ENCODE measurements around the gene KIAA0232.
"Not testable (repeated sequence)": the region's sequence is repeated elsewhere in the genome, so short reads cannot be mapped to it uniquely, and the experiment has no call there.

The KIAA0232 gene

GRCh38 chr4:6887591-6888371 is 105.3 kb downstream of the KIAA0232 start:
- no peak for DNase-seq

DNA sequence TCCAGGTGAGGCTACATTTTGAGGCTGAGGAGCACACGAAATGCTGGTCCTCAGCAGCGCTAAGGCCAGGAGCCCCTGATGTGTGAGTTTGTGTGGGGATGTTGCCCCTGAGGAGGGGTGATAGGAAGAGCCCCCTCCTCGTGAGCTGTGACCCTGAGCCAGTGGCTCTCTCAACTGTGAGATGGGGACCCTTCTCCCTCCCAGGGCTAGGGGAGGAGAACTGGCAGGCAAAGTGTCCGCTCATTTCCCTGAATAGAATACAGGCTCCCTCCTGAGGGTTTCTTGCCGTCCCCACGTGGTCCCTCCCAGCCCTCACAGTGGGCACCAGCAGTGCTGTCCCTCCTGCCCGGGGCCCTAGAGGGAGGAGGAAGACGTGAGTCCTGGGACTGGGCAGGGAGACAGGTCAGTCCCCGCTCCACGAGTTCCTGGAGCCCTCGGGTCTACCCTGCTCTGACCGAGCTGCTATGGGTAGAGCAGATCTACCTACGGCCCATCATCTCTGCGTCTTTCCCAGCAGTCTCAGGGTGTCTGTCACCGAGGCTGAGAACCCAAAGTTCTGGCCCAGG is 106.1 kb downstream of the KIAA0232 start:
- DNase-seq: no peak

GRCh38 chr4:6889101-6889735 is 106.7 kb downstream of the KIAA0232 start:
- DNase-seq: no peak

- DNase-seq: no peak
Observed at GRCh38 chr4:6889736-6890324, 107.3 kb downstream of the KIAA0232 start.

GRCh38 chr4:6890358-6890757 is 107.8 kb downstream of the KIAA0232 start:
- DNase-seq: no peak

DNA sequence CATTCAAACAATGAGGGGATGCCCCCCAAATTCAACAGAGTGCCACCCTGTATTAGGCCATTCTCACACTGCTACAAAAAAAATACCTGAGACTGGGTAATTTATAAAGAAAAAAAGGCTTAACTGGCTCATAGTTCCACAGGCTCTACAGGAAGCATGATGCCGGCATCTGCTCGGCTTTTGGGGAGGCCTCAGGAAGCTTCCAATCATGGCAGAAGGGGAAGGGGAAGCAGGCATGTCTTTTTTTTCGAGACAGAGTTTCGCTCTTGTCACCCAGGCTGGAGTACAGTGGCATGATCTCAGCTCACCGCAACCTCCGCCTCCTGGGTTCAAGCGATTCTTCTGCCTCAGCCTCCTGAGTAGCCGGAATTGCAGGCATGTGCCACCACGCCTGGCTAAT is 108.4 kb downstream of the KIAA0232 start:
- DNase-seq: not testable (repeated sequence)

GRCh38 chr4:6891436-6892170 is 109.1 kb downstream of the KIAA0232 start:
- DNase-seq: no peak

DNA sequence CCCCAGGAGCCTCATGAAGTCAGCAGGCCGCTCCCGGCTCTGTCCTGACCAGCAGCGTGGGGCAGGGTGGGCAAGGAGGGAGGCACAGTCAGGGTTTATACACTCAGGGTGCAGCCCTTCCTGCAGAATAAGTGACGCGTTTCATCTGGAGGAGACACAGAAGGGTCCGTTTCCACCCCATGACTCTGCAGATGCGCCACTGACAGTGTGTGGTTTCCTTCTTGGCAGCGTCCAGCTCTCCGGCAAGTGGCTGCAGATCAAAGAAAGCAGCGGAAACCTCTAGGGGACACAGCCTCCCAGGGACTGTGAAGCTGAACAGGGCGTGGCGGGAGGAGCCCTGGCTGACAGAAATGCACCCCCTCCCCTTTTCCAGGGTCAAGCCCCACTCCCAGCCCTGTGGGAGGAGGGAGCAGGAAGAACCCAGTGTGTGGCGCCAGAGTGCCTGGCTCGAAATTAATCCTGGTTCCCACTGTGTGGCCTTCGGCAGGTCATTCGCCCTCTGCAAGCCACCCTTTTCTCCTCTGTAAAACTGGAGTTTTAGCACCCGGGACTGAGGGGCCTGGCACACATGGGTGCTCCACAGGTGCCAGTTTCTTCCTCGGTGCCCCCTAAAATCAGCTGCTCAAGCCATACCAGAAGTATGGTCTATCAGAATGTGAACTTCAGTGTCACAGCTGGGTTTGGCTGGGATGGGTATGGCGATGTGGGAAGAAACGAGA is 109.8 kb downstream of the KIAA0232 start:
- no peak for DNase-seq

DNA sequence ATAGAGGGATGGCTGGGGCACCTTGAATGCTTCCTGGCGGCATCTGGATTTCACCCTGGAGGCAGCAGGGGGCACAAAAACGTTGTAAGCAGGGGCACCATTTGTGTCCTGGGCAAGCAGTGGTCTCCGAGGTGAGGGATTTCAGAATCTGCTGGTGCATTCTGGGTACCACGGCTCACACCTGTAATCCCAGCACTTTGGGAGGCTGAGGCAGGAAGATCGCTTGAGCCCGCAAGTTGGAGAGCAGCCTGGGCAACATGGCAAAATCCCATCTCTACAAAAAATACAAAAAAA is 110.3 kb downstream of the KIAA0232 start:
- DNase-seq: no peak

GRCh38 chr4:6893449-6894085 is 111.0 kb downstream of the KIAA0232 start:
- DNase-seq: no peak

DNA sequence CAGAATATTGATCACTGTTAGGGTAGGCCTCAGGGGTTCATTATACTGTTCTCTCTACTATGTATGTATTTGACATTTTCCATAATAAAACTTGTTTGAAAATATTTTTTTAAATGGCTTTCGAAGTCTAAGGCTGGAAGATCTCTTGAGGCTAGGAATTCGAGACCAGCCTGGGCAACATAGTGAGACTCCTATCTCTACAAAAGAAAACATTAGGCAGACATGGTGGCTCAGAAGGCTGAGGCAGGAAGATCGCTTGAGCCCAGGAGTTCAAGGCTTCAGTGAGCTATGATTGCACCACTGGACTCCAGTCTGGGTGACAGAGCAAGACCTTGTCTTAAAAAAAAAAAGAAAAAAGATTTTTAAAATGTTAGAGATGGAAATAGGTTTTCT is 111.6 kb downstream of the KIAA0232 start:
- no peak for DNase-seq

- no peak for DNase-seq
Observed at GRCh38 chr4:6894528-6895498, 112.3 kb downstream of the KIAA0232 start.

GRCh38 chr4:6896035-6896434 is 113.5 kb downstream of the KIAA0232 start:
- DNase-seq: no peak

GRCh38 chr4:6898763-6899162 is 116.2 kb downstream of the KIAA0232 start:
- DNase-seq: no peak

- no peak for DNase-seq
Observed at GRCh38 chr4:6900181-6900812, 117.8 kb downstream of the KIAA0232 start.

DNA sequence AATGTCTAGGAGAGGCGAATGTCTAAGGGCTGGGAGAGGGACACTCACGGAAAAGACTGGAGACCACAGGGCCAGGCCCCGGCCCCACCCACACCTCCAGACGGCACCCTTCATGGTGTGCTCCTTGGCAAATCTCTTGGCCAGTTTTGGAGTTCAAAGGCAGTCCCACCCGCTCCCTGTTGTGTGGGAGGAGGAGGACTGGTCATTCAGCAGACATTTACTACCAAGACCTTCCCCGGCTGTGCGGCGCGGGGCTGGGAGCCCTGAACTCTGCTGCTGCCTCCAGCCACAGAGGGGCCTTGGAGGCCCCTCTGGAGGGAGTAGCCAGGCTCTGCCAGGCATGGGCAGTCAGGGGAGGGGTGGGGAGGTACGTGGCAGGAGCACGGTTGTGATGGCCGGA is 118.4 kb downstream of the KIAA0232 start:
- DNase-seq: no peak

DNA sequence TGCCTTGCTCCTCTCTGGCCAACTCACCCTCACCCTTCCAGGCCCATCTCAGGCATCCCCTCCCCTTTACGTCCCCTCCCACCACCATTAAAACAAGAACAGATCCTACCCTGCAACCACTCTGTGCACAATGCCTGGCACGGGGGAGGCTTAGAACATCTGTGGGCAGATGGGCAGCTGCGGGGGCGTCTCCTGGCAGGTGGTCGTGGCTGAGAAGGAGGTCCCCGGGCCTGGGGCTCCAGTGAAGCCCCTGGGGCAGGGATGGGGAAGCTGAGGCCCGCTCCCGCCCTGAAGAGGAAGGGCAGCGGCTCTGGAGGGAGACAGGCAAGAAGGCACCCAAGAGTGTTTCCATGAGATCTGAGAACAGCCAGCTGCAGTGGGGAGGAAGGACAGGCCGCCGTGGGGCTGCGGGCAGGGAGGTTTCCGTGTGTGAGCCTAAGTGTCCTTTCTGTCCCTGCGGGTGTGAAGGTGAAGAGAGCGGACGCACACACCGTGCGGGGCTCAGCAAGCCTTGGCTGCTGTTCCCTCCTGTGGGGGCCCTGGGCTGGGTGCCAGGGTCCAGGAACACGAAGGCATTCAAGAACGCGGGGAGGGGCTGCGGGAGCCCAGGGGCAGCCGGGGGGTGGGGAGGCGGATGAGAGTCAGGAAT is 119.3 kb downstream of the KIAA0232 start:
- no peak for DNase-seq

DNA sequence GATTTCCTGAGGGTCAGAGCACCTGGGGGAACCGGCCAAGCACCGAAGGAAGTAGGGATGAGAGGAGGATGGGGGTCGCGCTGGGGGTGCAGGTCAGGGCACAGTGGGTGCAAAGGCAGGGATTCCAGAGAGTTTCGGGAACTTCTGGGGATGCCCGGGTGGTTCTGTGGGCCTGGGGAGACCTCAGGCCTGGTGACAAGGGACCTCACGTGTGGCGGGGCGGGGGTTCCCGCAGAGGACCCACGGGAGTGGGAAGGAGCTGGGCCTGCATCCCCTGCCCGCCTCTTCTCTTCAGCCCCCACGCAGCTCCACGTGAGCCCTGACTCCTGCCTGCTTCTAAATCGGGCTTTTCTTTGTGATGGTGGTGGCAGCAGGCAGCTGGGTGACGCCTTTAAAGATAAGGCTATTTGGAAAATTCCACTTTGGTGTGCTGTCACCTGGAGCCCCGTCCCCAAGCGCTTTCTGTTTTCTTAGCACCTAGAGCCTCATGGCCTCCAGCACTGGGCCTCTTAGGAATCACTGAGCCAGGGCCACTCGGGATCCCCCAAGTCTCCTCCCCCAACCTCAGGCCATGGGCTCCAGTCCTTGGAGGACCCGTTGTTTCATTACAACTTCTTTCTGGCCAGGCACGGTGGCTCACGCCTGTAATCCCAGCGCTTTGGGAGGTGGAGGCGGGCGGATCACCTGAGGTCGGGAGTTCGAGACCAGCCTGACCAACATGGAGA is 120.0 kb downstream of the KIAA0232 start:
- no peak for DNase-seq

All from NCI-H1694 treated with DMSO at 0.1 percent for 48 hours (cell line).